Measurements from ENCODE around the gene GPX4. TPM values are rescaled to one million over a fixed set of nuclear protein-coding genes. Genes with fewer than 3 reads are reported as not detected.

GPX4 gene
- total and polyA plus RNA-seq, 2 of the 13 experiments (the other 11 are each of a cell fraction or from before 2014, with no cell fraction given), result 535 to 613 TPM

- Histone ChIP-seq H3K36me3 (replicated peaks in 1 of 2; ENCODE audit: control insufficient read depth in 1 of 2, insufficient read depth in 2 of 2, low read length in 2 of 2) (peaks cover 0 to 2% of the 10 kb centered on the region in 2 experiments; a peak in 3 of 5 replicates), H3K4me2 (ENCODE audit: low read depth, low read length) (peak overlapping the region; percentile 44; the same call in 1 of the 2 replicates), H3K27ac (ENCODE audit: extremely low read length, insufficient read depth, low read length) (peak overlapping the region; percentile 60), H3K4me3 (replicated peaks in 1 of 3; ENCODE audit: insufficient read depth in 1 of 3, low read depth in 2 of 3, low read length in 3 of 3) (no peak overlapping the region), H4K20me1 (ENCODE audit: insufficient read depth, low read length) (peaks cover 3% of the 10 kb centered on the region; the same call in 1 of the 2 replicates), H2AFZ (ENCODE audit: low read length) (no peak overlapping the region), H3K9me3 (ENCODE audit: low read length) (no peaks in the 10 kb centered on the region), H3K9ac (ENCODE audit: insufficient read depth, low read depth, low read length) (no peak overlapping the region), H3K4me1 (ENCODE audit: insufficient read depth, low read length) (peaks cover 34% of the 10 kb centered on the region), H3K79me2 (ENCODE audit: insufficient read depth, low read length) (no peaks in the 10 kb centered on the region), H3K27me3 (ENCODE audit: control insufficient read depth in 1 of 2, insufficient read depth in 2 of 2, low read length in 2 of 2) (no peaks in the 10 kb centered on the region)
- intact Hi-C loops (cut with micrococcal nuclease; ENCODE audit: unreplicated experiment), result no loop called here
- CTCF ChIA-PET (ENCODE audit: low intra/inter-chr PET ratio, low total read pairs), result no interaction called here
- FAIRE-seq, result no peak
- ATAC-seq, result peak; percentile 18; the same call in 2 of the 3 replicates
- TF ChIP-seq ZNF788 (CRISPR knock-in tag; IDR thresholded peaks at IDR 0.05; ENCODE audit: borderline replicate concordance) (0 out of 2 replicates have a peak, but pooled peaks have one; percentile 7), ZBTB26 (CRISPR knock-in tag; IDR thresholded peaks at IDR 0.05; ENCODE audit: borderline replicate concordance) (no peak), HMGXB4 (CRISPR knock-in tag; IDR thresholded peaks at IDR 0.05; ENCODE audit: borderline replicate concordance in 1 of 2, low read depth in 1 of 2) (0 out of 4 replicates have a peak, but pooled peaks of 1 of the 2 experiments have one; percentile 31)
- BruUV-seq (replicated peaks), result no TSS peak
- 45% methylated on average over 3 of the region's 4 CpGs for WGBS (ENCODE audit: low lambda C conversion rate)
- no peak for DNase-seq (ENCODE audit: low spot score)
- POLR2A ChIA-PET, result interaction anchor here (0.7 to 1.2 kb wide), 8 partner anchors 8 to 24 kb away, joined by 3 to 6 read pairs (median 4); no protein-coding TSS in a partner anchor
- in situ Hi-C loops (cut with HindIII; ENCODE audit: extremely low pct_ligation_motif_present, low pct_unique_long_range_greater_than_20kb), result no loop called here
These were observed 27.8 kb upstream of the GPX4 start for GRCh38 chr19:1076046-1076386.

- Histone ChIP-seq H3K9me3 (ENCODE audit: low read length) (no peaks in the 10 kb centered on the region), H3K4me1 (ENCODE audit: insufficient read depth, low read length) (peaks cover 38% of the 10 kb centered on the region), H3K4me3 (replicated peaks in 1 of 3; ENCODE audit: insufficient read depth in 1 of 3, low read depth in 2 of 3, low read length in 3 of 3) (no peak overlapping the region), H4K20me1 (ENCODE audit: insufficient read depth, low read length) (peaks cover 3% of the 10 kb centered on the region; the same call in 1 of the 2 replicates), H3K9ac (ENCODE audit: insufficient read depth, low read depth, low read length) (no peak overlapping the region), H3K4me2 (ENCODE audit: low read depth, low read length) (no peak overlapping the region), H3K36me3 (replicated peaks in 1 of 2; ENCODE audit: control insufficient read depth in 1 of 2, insufficient read depth in 2 of 2, low read length in 2 of 2) (peaks cover 0 to 2% of the 10 kb centered on the region in 2 experiments; a peak in 3 of 5 replicates), H2AFZ (ENCODE audit: low read length) (no peak overlapping the region), H3K27me3 (ENCODE audit: control insufficient read depth in 1 of 2, insufficient read depth in 2 of 2, low read length in 2 of 2) (no peaks in the 10 kb centered on the region), H3K27ac (ENCODE audit: extremely low read length, insufficient read depth, low read length) (no peak overlapping the region), H3K79me2 (ENCODE audit: insufficient read depth, low read length) (no peaks in the 10 kb centered on the region)
- POLR2A ChIA-PET, result interaction anchor here (0.7 kb wide), 1 partner anchor 10 kb away, joined by 3 read pairs; no protein-coding TSS in a partner anchor
- CTCF ChIA-PET (ENCODE audit: low intra/inter-chr PET ratio, low total read pairs), result no interaction called here
- in situ Hi-C loops (cut with HindIII; ENCODE audit: extremely low pct_ligation_motif_present, low pct_unique_long_range_greater_than_20kb), result no loop called here
- no peak for FAIRE-seq
- WGBS (ENCODE audit: low lambda C conversion rate), result 88% methylated on average over 15 of the region's 16 CpGs
- BruUV-seq (replicated peaks), result no TSS peak
- no peak for DNase-seq (ENCODE audit: low spot score)
- intact Hi-C loops (cut with micrococcal nuclease; ENCODE audit: unreplicated experiment), result no loop called here
- no peak for ATAC-seq
- peak; percentile 62 for TF ChIP-seq ZNF629 (CRISPR knock-in tag; conservative IDR thresholded peaks at IDR 0.05)
- no peak for TF ChIP-seq ZNF710 (CRISPR knock-in tag; IDR thresholded peaks at IDR 0.05; ENCODE audit: borderline replicate concordance)
- TF ChIP-seq ZBTB10 (CRISPR knock-in tag; IDR thresholded peaks at IDR 0.05; ENCODE audit: borderline replicate concordance), result no peak
- TF ChIP-seq U2AF2 (IDR thresholded peaks at IDR 0.05; ENCODE audit: low read depth, low read length), result no peak
- TF ChIP-seq MTA1 (CRISPR knock-in tag; IDR thresholded peaks at IDR 0.05; ENCODE audit: borderline replicate concordance), result no peak
These were observed 26.8 kb upstream of the GPX4 start for GRCh38 chr19:1076951-1077350.
